ENCODE data around the gene DDX28. TPM values are rescaled to one million over a fixed set of nuclear protein-coding genes. Genes with fewer than 3 reads are reported as not detected.
A peak's percentile ranks its signal among the peaks of the same experiment; 100 is the strongest.

The DDX28 gene
- total RNA-seq, 4 donors from 2014 or later: 5.0 to 10.1 (median 8.4) TPM

DNA sequence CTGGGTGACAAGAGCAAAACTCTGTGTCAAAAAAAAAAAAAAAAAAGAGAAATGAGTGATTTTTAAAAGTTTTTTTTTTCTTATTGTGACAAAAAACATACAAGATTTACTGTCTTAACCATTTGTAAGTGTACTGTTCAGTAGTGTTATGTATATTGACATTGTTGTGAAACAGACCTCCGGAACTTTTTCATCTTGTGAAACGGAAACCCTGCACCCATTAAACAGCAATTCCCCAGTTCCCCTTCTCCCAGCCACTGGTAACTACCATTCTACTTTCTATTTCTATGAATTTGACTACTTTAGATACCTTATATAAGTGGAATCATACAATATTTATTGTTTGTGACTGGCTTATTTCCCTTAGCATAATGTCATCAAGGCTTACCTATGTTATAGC is 18.8 kb upstream of the DDX28 start:
- DNase-seq (ENCODE audit: extremely low spot score): no peak
- Histone ChIP-seq H3K36me3 (peaks cover 0 to 37% (median 10%) of the 10 kb centered on the region in 4 donors), H3K27me3 (no peaks in the 10 kb centered on the region), H3K27ac (replicated peaks in 1 of 4) (no peak overlapping the region), H3K4me3 (no peak overlapping the region), H3K9me3 (no peaks in the 10 kb centered on the region), H3K4me1 (peaks cover 0 to 10% (median 3%) of the 10 kb centered on the region in 4 donors)
- 81% methylated on average over 2 of the region's 2 CpGs for WGBS
- no peak for TF ChIP-seq POLR2AphosphoS5 (IDR thresholded peaks at IDR 0.05)
- TF ChIP-seq POLR2A (IDR thresholded peaks at IDR 0.05; ENCODE audit: low read depth): no peak
- no peak for TF ChIP-seq EP300 (IDR thresholded peaks at IDR 0.05)
- TF ChIP-seq, protein P1, sequence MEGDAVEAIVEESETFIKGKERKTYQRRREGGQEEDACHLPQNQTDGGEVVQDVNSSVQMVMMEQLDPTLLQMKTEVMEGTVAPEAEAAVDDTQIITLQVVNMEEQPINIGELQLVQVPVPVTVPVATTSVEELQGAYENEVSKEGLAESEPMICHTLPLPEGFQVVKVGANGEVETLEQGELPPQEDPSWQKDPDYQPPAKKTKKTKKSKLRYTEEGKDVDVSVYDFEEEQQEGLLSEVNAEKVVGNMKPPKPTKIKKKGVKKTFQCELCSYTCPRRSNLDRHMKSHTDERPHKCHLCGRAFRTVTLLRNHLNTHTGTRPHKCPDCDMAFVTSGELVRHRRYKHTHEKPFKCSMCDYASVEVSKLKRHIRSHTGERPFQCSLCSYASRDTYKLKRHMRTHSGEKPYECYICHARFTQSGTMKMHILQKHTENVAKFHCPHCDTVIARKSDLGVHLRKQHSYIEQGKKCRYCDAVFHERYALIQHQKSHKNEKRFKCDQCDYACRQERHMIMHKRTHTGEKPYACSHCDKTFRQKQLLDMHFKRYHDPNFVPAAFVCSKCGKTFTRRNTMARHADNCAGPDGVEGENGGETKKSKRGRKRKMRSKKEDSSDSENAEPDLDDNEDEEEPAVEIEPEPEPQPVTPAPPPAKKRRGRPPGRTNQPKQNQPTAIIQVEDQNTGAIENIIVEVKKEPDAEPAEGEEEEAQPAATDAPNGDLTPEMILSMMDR (IDR thresholded peaks at IDR 0.05): no peak
- intact Hi-C loops (cut with DNase I): loop anchor here (5.0 kb wide), 3 partner anchors 49 to 224 kb away; partner anchors contain the start of gene NRN1L

DNA sequence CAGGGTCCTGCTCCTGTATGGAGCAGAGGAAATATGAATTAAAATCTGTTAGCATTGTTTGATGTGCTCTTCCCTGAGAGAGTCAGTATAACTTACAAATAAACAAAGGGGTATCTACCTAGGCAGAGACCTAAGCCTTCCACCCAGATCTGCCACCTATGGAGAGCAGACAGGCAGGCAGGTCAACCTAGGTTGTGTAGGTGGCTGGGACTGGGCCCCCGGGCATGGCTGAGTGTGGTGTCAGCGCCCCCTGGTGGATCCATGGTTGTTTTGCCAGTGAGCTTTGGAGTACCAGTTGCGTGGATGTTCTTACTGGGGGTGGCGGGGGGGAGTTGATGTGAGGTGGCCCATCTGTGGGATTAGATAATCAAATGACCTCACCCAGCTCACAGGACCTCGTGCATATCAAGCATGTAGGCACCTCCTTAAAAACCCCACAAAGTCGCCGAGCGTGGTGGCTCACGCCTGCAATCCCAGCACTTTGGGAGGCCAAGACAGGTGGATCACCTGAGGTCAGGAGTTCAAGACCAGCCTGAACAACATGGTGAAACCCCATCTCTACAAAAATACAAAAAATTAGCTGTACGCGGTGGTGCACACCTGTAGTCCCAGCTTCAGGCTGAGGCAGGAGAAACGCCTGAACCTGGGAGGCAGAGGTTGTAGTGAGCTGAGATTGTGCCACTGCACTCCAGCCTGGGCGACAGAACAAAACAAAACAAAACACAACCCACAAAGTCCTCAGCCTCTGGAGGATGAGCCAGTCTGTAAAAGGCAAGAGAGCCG is 17.7 kb upstream of the DDX28 start:
- intact Hi-C loops (cut with DNase I): loop anchor here (5.0 kb wide), 3 partner anchors 48 to 223 kb away; partner anchors contain the start of gene NRN1L

DNA sequence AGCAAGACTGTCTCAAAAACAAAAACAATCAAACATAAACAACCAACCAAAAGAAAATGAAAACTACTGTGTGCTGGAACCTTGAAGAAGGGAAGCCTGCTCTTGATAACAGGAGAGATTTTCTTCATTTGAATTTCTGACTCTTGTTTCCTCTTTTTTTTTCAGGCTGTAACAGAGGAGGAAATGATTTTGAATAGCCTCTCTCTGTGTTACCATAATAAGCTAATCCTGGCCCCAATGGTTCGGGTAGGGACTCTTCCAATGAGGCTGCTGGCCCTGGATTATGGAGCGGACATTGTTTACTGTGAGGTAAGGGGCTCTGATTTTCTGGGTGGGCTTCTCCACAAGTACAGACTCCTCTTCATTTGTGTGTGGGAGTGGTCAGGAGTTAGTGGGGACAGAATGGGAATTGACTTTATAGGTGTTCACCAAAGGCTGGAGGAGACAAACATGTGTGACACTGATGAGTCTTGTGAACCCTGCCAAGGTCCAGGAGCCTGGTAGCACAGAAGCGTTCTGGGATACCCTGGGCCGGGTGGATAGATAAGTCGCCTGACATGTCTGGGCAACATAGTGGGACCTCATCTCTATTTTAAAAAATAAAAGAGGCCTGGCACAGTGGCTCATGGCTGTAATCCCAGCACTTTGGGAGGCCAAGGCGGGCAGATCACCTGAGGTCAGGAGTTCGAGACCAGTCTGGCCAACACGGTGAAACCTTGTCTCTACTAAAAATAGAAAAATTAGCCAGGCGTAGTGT is 15.0 kb upstream of the DDX28 start:
- H3K4me1 ChIP-seq: peaks cover 0 to 10% (median 3%) of the 10 kb centered on the region in 4 donors
- H3K27me3 ChIP-seq: no peaks in the 10 kb centered on the region
- TF ChIP-seq POLR2A (IDR thresholded peaks at IDR 0.05; ENCODE audit: low read depth) (no peak), EP300 (IDR thresholded peaks at IDR 0.05) (no peak), POLR2AphosphoS5 (IDR thresholded peaks at IDR 0.05) (no peak)
- TF ChIP-seq, protein P1 (IDR thresholded peaks at IDR 0.05): no peak
- H3K36me3 ChIP-seq: peaks cover 0 to 39% (median 10%) of the 10 kb centered on the region in 4 donors
- no peak overlapping the region for H3K27ac ChIP-seq (replicated peaks in 1 of 4)
- DNase-seq (ENCODE audit: extremely low spot score): no peak
- H3K4me3 ChIP-seq: no peak overlapping the region
- no peaks in the 10 kb centered on the region for H3K9me3 ChIP-seq
- intact Hi-C loops (cut with DNase I): no loop called here
- WGBS: 86% methylated on average over 9 of the region's 9 CpGs

More for the DNA sequence above, 17.7 kb upstream of the DDX28 start:
- TF ChIP-seq POLR2AphosphoS5 (IDR thresholded peaks at IDR 0.05): peak in 1 of 2 donors; percentile 19
- no peak for TF ChIP-seq POLR2A (IDR thresholded peaks at IDR 0.05; ENCODE audit: low read depth)
- TF ChIP-seq, protein P1 (IDR thresholded peaks at IDR 0.05): peak; percentile 83 to 88 (median 87)
- TF ChIP-seq EP300 (IDR thresholded peaks at IDR 0.05): no peak
- Histone ChIP-seq H3K27me3 (no peaks in the 10 kb centered on the region), H3K4me3 (no peak overlapping the region), H3K4me1 (peaks cover 0 to 10% (median 3%) of the 10 kb centered on the region in 4 donors), H3K9me3 (no peaks in the 10 kb centered on the region), H3K36me3 (peaks cover 0 to 41% (median 10%) of the 10 kb centered on the region in 4 donors), H3K27ac (replicated peaks in 1 of 4) (no peak overlapping the region)
- DNase-seq (ENCODE audit: extremely low spot score): peak; percentile 96
- 61% methylated on average over 7 of the region's 14 CpGs for WGBS

DNA sequence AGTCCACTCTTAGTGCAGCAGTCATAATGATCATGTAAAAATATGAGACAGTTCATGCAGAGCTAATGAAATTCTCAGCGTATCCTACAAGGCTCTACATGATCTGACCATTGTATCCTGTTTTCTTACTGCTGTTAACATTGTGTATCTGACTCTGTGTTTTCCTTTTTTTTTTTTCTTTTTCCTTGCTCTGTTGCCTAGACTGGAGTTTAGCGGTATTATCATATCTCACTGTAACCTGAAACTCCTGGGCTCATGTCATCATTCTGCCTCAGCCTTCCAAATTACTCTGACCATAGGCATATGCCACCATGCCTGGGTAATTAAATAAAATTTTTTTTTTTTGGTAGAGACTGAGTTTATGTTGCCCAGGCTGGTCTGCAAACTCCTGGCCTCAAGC is 12.2 kb upstream of the DDX28 start:
- 91% methylated on average over 2 of the region's 2 CpGs for WGBS
- intact Hi-C loops (cut with DNase I): no loop called here

More for the DNA sequence above, 12.2 kb upstream of the DDX28 start:
- Histone ChIP-seq H3K4me3 (no peak overlapping the region), H3K27ac (replicated peaks in 1 of 4) (no peak overlapping the region), H3K9me3 (no peaks in the 10 kb centered on the region), H3K36me3 (peaks cover 0 to 48% (median 19%) of the 10 kb centered on the region in 4 donors), H3K4me1 (peaks cover 0 to 3% (median 0%) of the 10 kb centered on the region in 4 donors), H3K27me3 (no peaks in the 10 kb centered on the region)
- DNase-seq (ENCODE audit: extremely low spot score): no peak
- no peak for TF ChIP-seq POLR2A (IDR thresholded peaks at IDR 0.05; ENCODE audit: low read depth)
- TF ChIP-seq, protein P1 (IDR thresholded peaks at IDR 0.05): no peak
- TF ChIP-seq EP300 (IDR thresholded peaks at IDR 0.05): no peak
- no peak for TF ChIP-seq POLR2AphosphoS5 (IDR thresholded peaks at IDR 0.05)

Measured in esophagus muscularis mucosa (tissue), 4 donors.